Left renal cortex interstitium (tissue), 4 donors: ENCODE results near the gene CACNG1. TPM values are rescaled to one million over a fixed set of nuclear protein-coding genes. Genes with fewer than 3 reads are reported as not detected.
"Not testable (repeated sequence)": the region's sequence is repeated elsewhere in the genome, so short reads cannot be mapped to it uniquely, and the experiment has no call there.

Experiments used
- DNase-seq, 4 donors: peaks; one replicate each; pipeline ENCODE4 v3.0.0-alpha.2; 2013; ENCODE audit warnings: low read depth in 4 of 4, low spot score in 2 of 4, missing footprints in 1 of 4
- polyA plus RNA-seq, 4 donors: library from polyadenylated mRNA; unstranded; fragments of 120-200 nt; gene quantifications; one replicate each; pipeline ENCODE4 v1.2.1, GENCODE V29; 2013; ENCODE audit not compliant: insufficient read length in 4 of 4

Gene CACNG1
- polyA plus RNA-seq, 4 donors = 0.11 TPM; not detected in 3

GRCh38 chr17:67024736-67025135 is 19.6 kb upstream of the CACNG1 start:
- DNase-seq = no peak

GRCh38 chr17:67025216-67025792 is 19.1 kb upstream of the CACNG1 start:
- no peak for DNase-seq

- DNase-seq = no peak
Measured at GRCh38 chr17:67026341-67026740, 18.0 kb upstream of the CACNG1 start.

- DNase-seq = no peak
Measured at GRCh38 chr17:67027031-67027628, 17.2 kb upstream of the CACNG1 start.

GRCh38 chr17:67030641-67031040 is 13.7 kb upstream of the CACNG1 start:
- DNase-seq = no peak

- no peak for DNase-seq
Measured at GRCh38 chr17:67032382-67032781, 12.0 kb upstream of the CACNG1 start.

- DNase-seq = no peak
Measured at GRCh38 chr17:67032985-67033384, 11.4 kb upstream of the CACNG1 start.

- no peak for DNase-seq
Measured at GRCh38 chr17:67033613-67034012, 10.7 kb upstream of the CACNG1 start.

- no peak for DNase-seq
Measured at GRCh38 chr17:67035131-67036083, 8.9 kb upstream of the CACNG1 start.

- no peak for DNase-seq
Measured at GRCh38 chr17:67038861-67039365, 5.4 kb upstream of the CACNG1 start.

GRCh38 chr17:67040652-67041051 is 3.7 kb upstream of the CACNG1 start:
- DNase-seq = no peak

- DNase-seq = not testable (repeated sequence)
Measured at GRCh38 chr17:67041119-67041518, 3.2 kb upstream of the CACNG1 start.

GRCh38 chr17:67041531-67041930 is 2.8 kb upstream of the CACNG1 start:
- no peak for DNase-seq

GRCh38 chr17:67041941-67042899 is 2.1 kb upstream of the CACNG1 start:
- no peak for DNase-seq

GRCh38 chr17:67043283-67043682 is 1.1 kb upstream of the CACNG1 start:
- DNase-seq = no peak

- DNase-seq = no peak
Measured at GRCh38 chr17:67044940-67045339, 586 bp downstream of the CACNG1 start.

GRCh38 chr17:67046398-67046797 is 2.0 kb downstream of the CACNG1 start:
- no peak for DNase-seq

GRCh38 chr17:67047382-67047781 is 3.0 kb downstream of the CACNG1 start:
- DNase-seq = no peak

- DNase-seq = no peak
Measured at GRCh38 chr17:67049025-67049739, 4.8 kb downstream of the CACNG1 start.

- DNase-seq = no peak
Measured at GRCh38 chr17:67050066-67050465, 5.7 kb downstream of the CACNG1 start.
